ENCODE measurements around the gene TLR1.
A peak's percentile ranks its signal among the peaks of the same experiment; 100 is the strongest.
"Not testable (repeated sequence)": the region's sequence is repeated elsewhere in the genome, so short reads cannot be mapped to it uniquely, and the experiment has no call there.

Gene TLR1

DNA sequence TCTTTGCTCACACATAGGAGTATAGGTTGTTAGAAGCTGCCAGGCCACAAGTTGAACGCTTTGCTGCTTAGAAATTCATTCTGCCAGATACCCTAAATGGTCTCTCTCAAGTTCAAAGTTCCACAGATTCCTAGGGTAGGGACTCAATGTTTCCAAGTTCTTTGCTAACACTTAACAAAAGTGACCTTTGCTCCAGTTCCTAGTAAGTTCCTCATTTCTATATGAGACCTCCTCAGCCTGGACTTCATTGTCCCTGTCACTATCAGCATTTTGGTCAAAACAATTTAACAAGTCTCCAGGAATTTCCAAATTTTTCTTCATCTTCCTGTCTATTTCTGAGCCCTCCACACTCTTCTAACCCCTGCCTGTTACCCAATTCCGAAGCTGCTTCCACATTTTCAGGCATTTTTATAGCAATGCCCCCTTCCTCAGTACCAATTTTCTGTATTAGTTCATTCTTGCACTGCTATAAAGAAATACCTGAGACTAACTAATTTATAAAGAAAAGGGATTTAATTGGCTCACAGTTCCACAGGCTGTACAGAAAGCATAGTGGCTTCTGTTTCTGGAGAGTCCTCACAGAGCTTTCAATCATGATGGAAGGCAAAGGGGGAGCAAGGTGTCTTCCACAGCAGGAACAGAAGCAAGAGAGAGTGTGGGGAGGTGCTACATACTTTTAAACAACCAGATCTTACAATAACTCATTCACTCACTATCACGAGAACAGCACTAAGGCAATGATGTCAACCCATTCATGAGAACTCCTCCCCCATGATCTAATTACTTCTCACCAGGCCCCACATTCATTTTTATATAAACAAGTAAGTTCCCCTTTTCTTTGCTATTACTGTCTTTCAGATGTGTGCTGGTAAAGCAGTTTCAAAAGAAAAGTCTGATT lies 11.5 kb upstream of the TLR1 start:
- Histone ChIP-seq H3K79me1 (replicated peaks; ENCODE audit: low read length, poor library complexity, severe bottlenecking) (no peaks in the 10 kb centered on the region), H3K14ac (ENCODE audit: low read length in 2 of 2) (no peak overlapping the region), H3K18ac (ENCODE audit: low read depth in 1 of 2, low read length in 2 of 2) (no peak overlapping the region), H3K27ac (ENCODE audit: low read length, poor library complexity, severe bottlenecking) (no peak overlapping the region), H3K4me2 (ENCODE audit: low read length, poor library complexity, severe bottlenecking) (no peak overlapping the region), H3K9me3 (ENCODE audit: control insufficient read depth, low read length) (no peaks in the 10 kb centered on the region), H3K23ac (ENCODE audit: low read length in 2 of 2) (no peak overlapping the region), H4K8ac (ENCODE audit: low read length) (no peak overlapping the region), H3K27me3 (ENCODE audit: control insufficient read depth in 1 of 2, insufficient read depth in 1 of 2, low read length in 2 of 2) (no peaks in the 10 kb centered on the region), H3K4me3 (ENCODE audit: insufficient read depth in 1 of 2, low read depth in 1 of 2, low read length in 2 of 2) (no peak overlapping the region), H2AFZ (ENCODE audit: low read depth, low read length) (no peak overlapping the region), H3K9ac (ENCODE audit: low read length) (no peak overlapping the region), H3K36me3 (ENCODE audit: control insufficient read depth in 1 of 2, insufficient read depth in 2 of 2, low read depth in 1 of 2, low read length in 2 of 2) (no peaks in the 10 kb centered on the region), H3K4ac (ENCODE audit: low read depth in 1 of 2, low read length in 2 of 2) (no peak overlapping the region), H2BK12ac (ENCODE audit: low read length in 2 of 2) (no peak overlapping the region), H2BK120ac (ENCODE audit: low read depth, low read length) (no peak overlapping the region), H3K4me1 (ENCODE audit: control insufficient read depth, insufficient read depth, low read depth, low read length) (peaks cover 2% of the 10 kb centered on the region), H2AK5ac (ENCODE audit: low read length, severe bottlenecking) (no peak overlapping the region), H2BK5ac (ENCODE audit: low read depth, low read length, poor library complexity, severe bottlenecking) (no peak overlapping the region), H2BK15ac (ENCODE audit: low read depth, poor library complexity, severe bottlenecking) (no peak overlapping the region), H4K91ac (ENCODE audit: low read length) (no peak overlapping the region)
- DNase-seq: peak; percentile 52
- WGBS: 58% methylated on average over 3 of the region's 3 CpGs

DNA sequence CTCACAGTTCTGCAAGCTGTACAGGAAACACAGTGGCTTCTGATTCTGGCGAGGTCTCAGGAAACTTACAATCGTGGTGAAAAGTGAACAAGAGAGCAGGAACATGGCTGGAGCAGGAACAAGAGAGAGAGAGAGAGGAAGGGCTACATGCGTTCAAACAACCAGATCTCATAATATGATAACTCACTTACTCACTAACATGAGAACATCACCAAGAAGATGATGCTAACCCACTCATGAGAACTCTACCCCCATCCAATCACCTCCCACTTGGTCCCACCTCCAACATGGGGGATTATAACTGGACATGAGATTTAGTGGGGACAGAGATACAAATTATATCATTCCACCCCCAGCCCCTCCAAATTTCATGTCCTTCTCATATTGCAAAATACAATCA lies 9.8 kb upstream of the TLR1 start:
- H2BK120ac ChIP-seq (ENCODE audit: low read depth, low read length): no peak overlapping the region
- H4K91ac ChIP-seq (ENCODE audit: low read length): no peak overlapping the region
- no peaks in the 10 kb centered on the region for H3K36me3 ChIP-seq (ENCODE audit: control insufficient read depth in 1 of 2, insufficient read depth in 2 of 2, low read depth in 1 of 2, low read length in 2 of 2)
- H3K18ac ChIP-seq (ENCODE audit: low read depth in 1 of 2, low read length in 2 of 2): no peak overlapping the region
- H4K8ac ChIP-seq (ENCODE audit: low read length): no peak overlapping the region
- no peak overlapping the region for H3K4me2 ChIP-seq (ENCODE audit: low read length, poor library complexity, severe bottlenecking)
- H3K27ac ChIP-seq (ENCODE audit: low read length, poor library complexity, severe bottlenecking): no peak overlapping the region
- no peak overlapping the region for H3K4me3 ChIP-seq (ENCODE audit: insufficient read depth in 1 of 2, low read depth in 1 of 2, low read length in 2 of 2)
- no peak overlapping the region for H2AFZ ChIP-seq (ENCODE audit: low read depth, low read length)
- no peak overlapping the region for H2AK5ac ChIP-seq (ENCODE audit: low read length, severe bottlenecking)
- H3K27me3 ChIP-seq (ENCODE audit: control insufficient read depth in 1 of 2, insufficient read depth in 1 of 2, low read length in 2 of 2): no peaks in the 10 kb centered on the region
- DNase-seq: no peak
- no peak overlapping the region for H2BK5ac ChIP-seq (ENCODE audit: low read depth, low read length, poor library complexity, severe bottlenecking)
- no peak overlapping the region for H3K4ac ChIP-seq (ENCODE audit: low read depth in 1 of 2, low read length in 2 of 2)
- WGBS: 90% methylated on average over 2 of the region's 3 CpGs
- no peak overlapping the region for H2BK15ac ChIP-seq (ENCODE audit: low read depth, poor library complexity, severe bottlenecking)
- no peak overlapping the region for H3K14ac ChIP-seq (ENCODE audit: low read length in 2 of 2)
- no peak overlapping the region for H3K9ac ChIP-seq (ENCODE audit: low read length)
- no peak overlapping the region for H2BK12ac ChIP-seq (ENCODE audit: low read length in 2 of 2)
- H3K4me1 ChIP-seq (ENCODE audit: control insufficient read depth, insufficient read depth, low read depth, low read length): peaks cover 2% of the 10 kb centered on the region
- no peaks in the 10 kb centered on the region for H3K79me1 ChIP-seq (replicated peaks; ENCODE audit: low read length, poor library complexity, severe bottlenecking)
- no peaks in the 10 kb centered on the region for H3K9me3 ChIP-seq (ENCODE audit: control insufficient read depth, low read length)
- H3K23ac ChIP-seq (ENCODE audit: low read length in 2 of 2): no peak overlapping the region

DNA sequence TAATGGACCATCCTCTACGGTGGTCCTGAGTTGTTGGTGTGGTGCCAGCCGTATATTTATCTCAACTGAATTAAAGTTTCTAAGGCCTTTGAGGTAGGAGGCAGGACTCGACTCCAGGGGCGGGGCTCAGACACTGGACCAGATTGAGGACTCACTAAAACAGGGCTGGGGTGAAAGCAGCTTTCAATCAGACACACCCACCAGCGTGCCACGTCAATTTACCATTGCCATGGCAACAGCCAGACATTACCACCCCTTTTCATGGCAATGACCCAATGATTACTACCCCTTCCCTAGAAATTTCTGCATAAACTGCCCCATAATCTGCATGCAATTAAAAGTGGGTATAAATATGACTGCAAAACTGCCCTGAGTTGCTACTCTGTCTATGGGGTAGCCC lies 6.7 kb upstream of the TLR1 start:
- Histone ChIP-seq H3K4me2 (ENCODE audit: low read length, poor library complexity, severe bottlenecking) (no peak overlapping the region), H3K4ac (ENCODE audit: low read depth in 1 of 2, low read length in 2 of 2) (no peak overlapping the region), H3K4me3 (ENCODE audit: insufficient read depth in 1 of 2, low read depth in 1 of 2, low read length in 2 of 2) (no peak overlapping the region), H3K14ac (ENCODE audit: low read length in 2 of 2) (no peak overlapping the region), H4K91ac (ENCODE audit: low read length) (no peak overlapping the region), H2AK5ac (ENCODE audit: low read length, severe bottlenecking) (no peak overlapping the region), H3K79me1 (replicated peaks; ENCODE audit: low read length, poor library complexity, severe bottlenecking) (no peaks in the 10 kb centered on the region), H2BK5ac (ENCODE audit: low read depth, low read length, poor library complexity, severe bottlenecking) (no peak overlapping the region), H3K9me3 (ENCODE audit: control insufficient read depth, low read length) (no peaks in the 10 kb centered on the region), H3K27me3 (ENCODE audit: control insufficient read depth in 1 of 2, insufficient read depth in 1 of 2, low read length in 2 of 2) (no peaks in the 10 kb centered on the region), H3K18ac (ENCODE audit: low read depth in 1 of 2, low read length in 2 of 2) (no peak overlapping the region), H2BK120ac (ENCODE audit: low read depth, low read length) (no peak overlapping the region), H2BK12ac (ENCODE audit: low read length in 2 of 2) (no peak overlapping the region), H3K4me1 (ENCODE audit: control insufficient read depth, insufficient read depth, low read depth, low read length) (no peaks in the 10 kb centered on the region), H3K9ac (ENCODE audit: low read length) (no peak overlapping the region), H3K27ac (ENCODE audit: low read length, poor library complexity, severe bottlenecking) (no peak overlapping the region), H2BK15ac (ENCODE audit: low read depth, poor library complexity, severe bottlenecking) (no peak overlapping the region), H3K36me3 (ENCODE audit: control insufficient read depth in 1 of 2, insufficient read depth in 2 of 2, low read depth in 1 of 2, low read length in 2 of 2) (no peaks in the 10 kb centered on the region), H2AFZ (ENCODE audit: low read depth, low read length) (no peak overlapping the region), H3K23ac (ENCODE audit: low read length in 2 of 2) (no peak overlapping the region), H4K8ac (ENCODE audit: low read length) (no peak overlapping the region)
- WGBS: 89% methylated on average over 5 of the region's 6 CpGs
- no peak for DNase-seq

DNA sequence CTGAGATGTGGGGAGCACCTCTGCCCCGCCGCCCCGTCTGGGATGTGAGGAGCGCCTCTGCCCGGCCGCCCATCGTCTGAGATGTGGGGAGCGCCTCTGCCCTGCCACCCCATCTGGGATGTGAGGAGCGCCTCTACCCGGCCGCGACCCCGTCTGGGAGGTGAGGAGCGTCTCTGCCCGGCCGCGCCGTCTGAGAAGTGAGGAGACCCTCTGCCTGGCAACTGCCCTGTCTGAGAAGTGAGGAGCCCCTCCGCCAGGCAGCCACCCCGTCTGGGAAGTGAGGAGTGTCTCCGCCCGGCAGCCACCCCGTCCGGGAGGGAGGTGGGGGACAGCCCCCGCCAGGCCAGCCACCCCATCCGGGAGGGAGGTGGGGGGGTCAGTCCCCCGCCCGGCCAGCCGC lies 2.9 kb upstream of the TLR1 start:
- H3K14ac ChIP-seq (ENCODE audit: low read length in 2 of 2); H3K4me1 ChIP-seq (ENCODE audit: control insufficient read depth, insufficient read depth, low read depth, low read length); H3K27me3 ChIP-seq (ENCODE audit: control insufficient read depth in 1 of 2, insufficient read depth in 1 of 2, low read length in 2 of 2); H3K23ac ChIP-seq (ENCODE audit: low read length in 2 of 2); H2BK5ac ChIP-seq (ENCODE audit: low read depth, low read length, poor library complexity, severe bottlenecking); H3K4ac ChIP-seq (ENCODE audit: low read depth in 1 of 2, low read length in 2 of 2); H3K36me3 ChIP-seq (ENCODE audit: control insufficient read depth in 1 of 2, insufficient read depth in 2 of 2, low read depth in 1 of 2, low read length in 2 of 2); H3K27ac ChIP-seq (ENCODE audit: low read length, poor library complexity, severe bottlenecking); H2BK120ac ChIP-seq (ENCODE audit: low read depth, low read length); H3K4me3 ChIP-seq (ENCODE audit: insufficient read depth in 1 of 2, low read depth in 1 of 2, low read length in 2 of 2); H3K9me3 ChIP-seq (ENCODE audit: control insufficient read depth, low read length); H4K91ac ChIP-seq (ENCODE audit: low read length); H4K8ac ChIP-seq (ENCODE audit: low read length); H2AFZ ChIP-seq (ENCODE audit: low read depth, low read length); H3K18ac ChIP-seq (ENCODE audit: low read depth in 1 of 2, low read length in 2 of 2); H3K9ac ChIP-seq (ENCODE audit: low read length); H3K4me2 ChIP-seq (ENCODE audit: low read length, poor library complexity, severe bottlenecking); H2AK5ac ChIP-seq (ENCODE audit: low read length, severe bottlenecking); DNase-seq; H2BK12ac ChIP-seq (ENCODE audit: low read length in 2 of 2); H3K79me1 ChIP-seq (replicated peaks; ENCODE audit: low read length, poor library complexity, severe bottlenecking); H2BK15ac ChIP-seq (ENCODE audit: low read depth, poor library complexity, severe bottlenecking): not testable (repeated sequence)
- WGBS: 94% methylated on average over 19 of the region's 29 CpGs

All from mesenchymal stem cell (in vitro differentiated cells and primary cell).